HEK293 (cell line): ENCODE measurements around the gene FAR1.

Experiments
- CTCF ChIA-PET: fragments of 350-600 bp; formaldehyde crosslinking; extraction: SDS; loops from one replicate; lab custom pipeline; 2021; ENCODE audit warnings: antibody characterized with exemption; lab: Yijun Ruan, JAX
- POLR2A ChIA-PET: fragments of 300-600 bp; formaldehyde crosslinking; extraction: SDS; loops from one replicate; lab custom pipeline; 2020; ENCODE audit warnings: antibody characterized with exemption, inconsistent platforms; lab: Yijun Ruan, JAX
- H3K27ac ChIP-seq: fragments of 200-500 bp; sonication (Bioruptor generic); 2 replicates; pipeline ENCODE4 v1.5.1; 2014; ENCODE audit warnings: low read depth, low read length, control low read depth, inconsistent platforms; ENCODE audit errors: extremely low read depth
- H3K36me3 ChIP-seq, 2 experiments: fragments of 200-500 bp in 1 of 2; sonication (Bioruptor generic) in 1 of 2; 1 replicate in 1 of 2; 2 replicates in 1 of 2; pipeline ENCODE4 v1.5.1; 2014 to 2017; ENCODE audit warnings: inconsistent platforms in 2 of 2, low read length in 2 of 2; ENCODE audit not compliant: control insufficient read depth in 2 of 2, insufficient read depth in 1 of 2
- H3K4me1 ChIP-seq: fragments of 200-500 bp; sonication (Bioruptor generic); 2 replicates; pipeline ENCODE4 v1.5.1; 2014; ENCODE audit warnings: mild to moderate bottlenecking, low read length, inconsistent platforms; ENCODE audit not compliant: control insufficient read depth, insufficient read depth
- H3K4me3 ChIP-seq: 2 replicates; pipeline ENCODE4 v1.5.1; 2011; ENCODE audit warnings: low read depth, mild to moderate bottlenecking, control low read depth, low read length, moderate library complexity
- H3K9me3 ChIP-seq: fragments of 200-500 bp; sonication (Bioruptor generic); 2 replicates; pipeline ENCODE4 v1.5.1; 2014; ENCODE audit warnings: low read depth, low read length, inconsistent platforms; ENCODE audit not compliant: control insufficient read depth, insufficient read depth
- INSM2 ChIP-seq: fragments of 450-650 bp; formaldehyde crosslinking; IDR thresholded peaks from 2 replicates; pipeline ENCODE4 v1.5.1; 2016; ENCODE audit warnings: missing biosample characterization, missing genetic modification characterization
- KLF17 ChIP-seq: fragments of 450-650 bp; formaldehyde crosslinking; IDR thresholded peaks from 2 replicates; pipeline ENCODE4 v1.5.1; 2016; ENCODE audit warnings: missing biosample characterization, missing genetic modification characterization
- MEIS1 ChIP-seq: sonication (generic); formaldehyde crosslinking; IDR thresholded peaks from 2 replicates; pipeline ENCODE4 v1.8.1; 2022; ENCODE audit warnings: missing genetic modification reagents, mild to moderate bottlenecking, borderline replicate concordance
- PATZ1 ChIP-seq: fragments of 450-650 bp; formaldehyde crosslinking; IDR thresholded peaks from 2 replicates; pipeline ENCODE4 v1.5.1; 2016; ENCODE audit warnings: missing biosample characterization, missing genetic modification characterization
- SP2 ChIP-seq: fragments of 450-650 bp; formaldehyde crosslinking; IDR thresholded peaks from 2 replicates; pipeline ENCODE4 v1.5.1; 2016; ENCODE audit warnings: missing biosample characterization, missing genetic modification characterization
- SP3 ChIP-seq: fragments of 450-650 bp; formaldehyde crosslinking; IDR thresholded peaks from 2 replicates; pipeline ENCODE4 v1.5.1; 2016; ENCODE audit warnings: missing biosample characterization, missing genetic modification characterization
- ZBTB44 ChIP-seq: fragments of 450-650 bp; IDR thresholded peaks from 2 replicates; pipeline ENCODE4 v1.5.1; 2018; ENCODE audit warnings: missing biosample characterization, mild to moderate bottlenecking, missing genetic modification characterization
- ZBTB7A ChIP-seq: fragments of 450-650 bp; formaldehyde crosslinking; IDR thresholded peaks from 2 replicates; pipeline ENCODE4 v1.5.1; 2016; ENCODE audit warnings: low read depth, missing biosample characterization, missing genetic modification characterization
- ZNF112 ChIP-seq: fragments of 450-650 bp; formaldehyde crosslinking; IDR thresholded peaks from 2 replicates; pipeline ENCODE4 v1.5.0; 2017; ENCODE audit warnings: missing biosample characterization, missing genetic modification characterization
- ZNF157 ChIP-seq: fragments of 450-650 bp; formaldehyde crosslinking; IDR thresholded peaks from 2 replicates; pipeline ENCODE4 v1.5.1; 2016; ENCODE audit warnings: missing biosample characterization, missing genetic modification characterization
- ZNF24 ChIP-seq: fragments of 450-650 bp; formaldehyde crosslinking; IDR thresholded peaks from 2 replicates; pipeline ENCODE4 v1.5.1; 2016; ENCODE audit warnings: missing biosample characterization, missing genetic modification characterization
- ZNF324 ChIP-seq: fragments of 450-650 bp; formaldehyde crosslinking; IDR thresholded peaks from 2 replicates; pipeline ENCODE4 v1.5.1; 2016; ENCODE audit warnings: missing biosample characterization, missing genetic modification characterization
- ZNF366 ChIP-seq: fragments of 450-650 bp; formaldehyde crosslinking; conservative IDR thresholded peaks from 2 replicates; pipeline ENCODE4 v1.5.1; 2016; ENCODE audit warnings: missing biosample characterization, missing genetic modification characterization
- ZNF37A ChIP-seq: fragments of 450-650 bp; IDR thresholded peaks from 2 replicates; pipeline ENCODE4 v1.5.1; 2018; ENCODE audit warnings: missing biosample characterization, missing genetic modification characterization
- ZNF416 ChIP-seq: fragments of 450-650 bp; formaldehyde crosslinking; IDR thresholded peaks from 2 replicates; pipeline ENCODE4 v1.5.1; 2016; ENCODE audit warnings: missing biosample characterization, missing genetic modification characterization
- ZNF426 ChIP-seq: fragments of 450-650 bp; formaldehyde crosslinking; IDR thresholded peaks from 2 replicates; pipeline ENCODE4 v1.5.1; 2017; ENCODE audit warnings: missing biosample characterization, missing genetic modification characterization, mild to moderate bottlenecking, inconsistent platforms, moderate library complexity
- ZNF501 ChIP-seq: fragments of 450-650 bp; formaldehyde crosslinking; IDR thresholded peaks from 2 replicates; pipeline ENCODE4 v1.5.1; 2016; ENCODE audit warnings: missing biosample characterization, missing genetic modification characterization
- ZNF558 ChIP-seq: fragments of 450-650 bp; formaldehyde crosslinking; IDR thresholded peaks from 2 replicates; pipeline ENCODE4 v1.5.1; 2016; ENCODE audit warnings: missing biosample characterization, missing genetic modification characterization
- ZNF621 ChIP-seq: fragments of 450-650 bp; formaldehyde crosslinking; IDR thresholded peaks from 2 replicates; pipeline ENCODE4 v1.5.1; 2017; ENCODE audit warnings: missing biosample characterization, missing genetic modification characterization

The FAR1 gene

GRCh38 chr11:13778345-13778744 lies 109.9 kb downstream of the FAR1 start (continued):
- TF ChIP-seq ZNF558 (tag by site-specific recombination): no peak
- no peak for TF ChIP-seq ZBTB7A (tag by site-specific recombination)
- no peak for TF ChIP-seq ZNF621 (tag by site-specific recombination)
- no peak for TF ChIP-seq ZBTB44 (tag by site-specific recombination)
- TF ChIP-seq ZNF416 (tag by site-specific recombination): no peak
- TF ChIP-seq ZNF324: no peak
- no peak for TF ChIP-seq KLF17 (tag by site-specific recombination)

GRCh38 chr11:13781153-13781552 lies 112.7 kb downstream of the FAR1 start:
- CTCF ChIA-PET: interaction anchor here (0.6 kb wide), 1 partner anchor 341 kb away, joined by 3 read pairs; no protein-coding TSS in a partner anchor
- H3K9me3 ChIP-seq: no peaks in the 10 kb centered on the region
- H3K4me3 ChIP-seq: no peak overlapping the region
- H3K4me1 ChIP-seq: no peaks in the 10 kb centered on the region
- H3K27ac ChIP-seq: no peak overlapping the region
- TF ChIP-seq ZNF426 (tag by site-specific recombination) (no peak), ZNF24 (tag by site-specific recombination) (no peak), ZNF501 (tag by site-specific recombination) (no peak), SP2 (tag by site-specific recombination) (no peak), PATZ1 (no peak), INSM2 (tag by site-specific recombination) (no peak), ZNF37A (no peak), ZNF366 (no peak), SP3 (tag by site-specific recombination) (no peak), ZNF157 (no peak), ZNF112 (no peak), MEIS1 (no peak)
- TF ChIP-seq, all 188 proteins: peak for 0
- POLR2A ChIA-PET: no interaction called here
- H3K36me3 ChIP-seq: no peaks in the 10 kb centered on the region
